ENCODE results near the gene P2RY1.

DNA sequence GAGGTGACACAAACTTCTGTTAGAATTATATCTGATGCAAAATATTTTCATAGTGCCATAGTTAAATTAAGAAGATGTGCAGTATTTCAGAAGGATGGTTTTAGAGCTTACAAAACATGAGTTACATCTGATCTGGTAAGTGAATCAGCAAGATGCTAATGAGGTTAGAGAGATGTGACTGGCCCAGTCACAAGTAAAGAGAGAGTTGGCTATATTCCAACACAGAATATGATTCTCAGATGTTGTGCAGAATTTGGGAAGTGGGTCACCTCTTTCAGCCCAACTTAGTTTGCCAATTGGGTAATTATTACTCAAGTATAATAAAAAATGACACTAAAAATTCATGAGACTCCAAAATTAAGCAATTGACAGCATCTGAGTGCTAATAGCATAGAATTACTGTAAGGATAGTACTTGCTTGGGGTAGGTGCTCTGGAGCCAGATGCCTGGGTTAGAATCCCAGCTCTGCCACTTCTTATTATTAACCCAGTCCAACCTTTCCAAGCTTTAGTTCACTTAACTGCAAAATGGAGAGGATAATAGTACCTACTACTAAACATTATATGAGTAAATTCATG is 30.8 kb downstream of the P2RY1 start:
- TF ChIP-seq ZNF274 (IDR thresholded peaks at IDR 0.05; ENCODE audit: low read depth, low read length): no peak
- no peak for TF ChIP-seq YY1 (IDR thresholded peaks at IDR 0.05; ENCODE audit: insufficient read depth, insufficient read length)
- no peak for TF ChIP-seq SUZ12 (IDR thresholded peaks at IDR 0.05; ENCODE audit: extremely low read depth, insufficient read depth, insufficient read length)

All from NT2/D1 (cell line).